Stimulated activated CD8-positive, alpha-beta memory T cell treated with anti-CD3 and anti-CD28 coated beads, Interleukin-7, amount 100 ng/mL, for 4 hours (primary cell): ENCODE measurements around the gene HACL1.

Experiments
- DNase-seq, 2 donors: peaks; one replicate each; pipeline ENCODE4 v3.0.0-alpha.2; 2020; ENCODE audit warnings: low read depth in 2 of 2

The HACL1 gene

GRCh38 chr3:15601399-15602145 lies at the start of gene HACL1, which contains the start of gene BTD:
TSS of gene HACL1 (minus strand) at chr3:15601569. CDS start at chr3:15601463, 106 bp downstream.
TSS of gene BTD (plus strand) at chr3:15601745. CDS start at chr3:15635440, 33,695 bp downstream.
- peak; percentile 97 to 98 for DNase-seq

- no peak for DNase-seq
Measured at GRCh38 chr3:15649858-15650257, 48.5 kb upstream of the HACL1 start.

- DNase-seq, result no peak
Measured at GRCh38 chr3:15649341-15649740, 48.0 kb upstream of the HACL1 start.

- peak; percentile 31 to 48 for DNase-seq
Measured at GRCh38 chr3:15647611-15648167, 46.3 kb upstream of the HACL1 start.

GRCh38 chr3:15646851-15647511 lies 45.6 kb upstream of the HACL1 start:
- no peak for DNase-seq

- DNase-seq, result no peak
Measured at GRCh38 chr3:15645740-15646501, 44.6 kb upstream of the HACL1 start.

- no peak for DNase-seq
Measured at GRCh38 chr3:15645246-15645645, 43.9 kb upstream of the HACL1 start.

- DNase-seq, result no peak
Measured at GRCh38 chr3:15638891-15639262, 37.5 kb upstream of the HACL1 start.

- no peak for DNase-seq
Measured at GRCh38 chr3:15638193-15638890, 37.0 kb upstream of the HACL1 start.

- no peak for DNase-seq
Measured at GRCh38 chr3:15637131-15637951, 36.0 kb upstream of the HACL1 start.

GRCh38 chr3:15636028-15636709 lies 34.8 kb upstream of the HACL1 start:
- peak in 1 of 2 donors; percentile 16 for DNase-seq

GRCh38 chr3:15635121-15635661 lies 33.8 kb upstream of the HACL1 start:
- no peak for DNase-seq

GRCh38 chr3:15634671-15635070 lies 33.3 kb upstream of the HACL1 start:
- no peak for DNase-seq

- no peak for DNase-seq
Measured at GRCh38 chr3:15633766-15634598, 32.6 kb upstream of the HACL1 start.

- DNase-seq, result no peak
Measured at GRCh38 chr3:15633159-15633558, 31.8 kb upstream of the HACL1 start.

- DNase-seq, result no peak
Measured at GRCh38 chr3:15632212-15632580, 30.8 kb upstream of the HACL1 start.

GRCh38 chr3:15631426-15632211 lies 30.2 kb upstream of the HACL1 start:
- DNase-seq, result no peak
